NT2/D1 (cell line): ENCODE data around the gene METTL17.

Experiments
- YY1 ChIP-seq: IDR thresholded peaks from 2 replicates; pipeline ENCODE4 v1.6.1; 2011; ENCODE audit not compliant: insufficient read length, insufficient read depth
- ZNF274 ChIP-seq: IDR thresholded peaks from 2 replicates; pipeline ENCODE4 v1.6.1; 2011; ENCODE audit warnings: mild to moderate bottlenecking, low read depth, low read length

DNA sequence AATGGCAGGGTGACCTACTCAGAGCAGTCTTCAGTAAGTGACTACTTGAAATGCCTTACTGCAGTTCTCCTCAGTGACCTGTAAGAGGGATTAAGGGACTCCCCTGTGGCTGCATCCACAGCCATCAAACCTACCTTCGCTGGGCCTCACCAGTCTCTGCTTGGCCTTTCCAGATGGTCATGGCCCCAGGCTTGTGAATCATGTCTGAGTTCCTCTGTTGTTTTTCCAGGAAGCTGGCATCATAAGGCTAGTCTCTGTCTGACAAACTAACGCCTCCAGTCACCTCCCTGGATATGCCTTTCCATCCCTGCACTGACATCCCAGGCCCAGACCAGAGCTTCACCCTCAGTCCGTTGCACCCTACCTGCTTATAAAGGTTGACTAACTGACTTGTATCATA lies 20.4 kb upstream of the METTL17 start:
- TF ChIP-seq ZNF274 (no peak), YY1 (no peak)
